Upper lobe of left lung (tissue), 6 donors: ENCODE measurements around the gene PLA2G15. TPM values are rescaled to one million over a fixed set of nuclear protein-coding genes. Genes with fewer than 3 reads are reported as not detected.

Experiments
- ATAC-seq, 2 donors: fragments of 200-7000 bp; cut with Tn5 transposase; one replicate each; pipeline ENCODE4 v1.9.1; 2022; ENCODE audit warnings: mild to moderate bottlenecking in 2 of 2, moderate library complexity in 2 of 2; ENCODE audit not compliant: low FRiP score in 2 of 2
- DNase-seq, 2 donors: peaks; one replicate each; pipeline ENCODE4 v3.0.0-alpha.2; 2019 to 2020
- H3K27ac ChIP-seq, 4 donors: fragments of 200-600 bp; sonication (generic); one replicate each; pipeline ENCODE4 v1.5.1; 2016 to 2019
- H3K27me3 ChIP-seq, 4 donors: fragments of 200-600 bp; sonication (generic); one replicate each; pipeline ENCODE4 v1.5.1; 2017 to 2019
- H3K36me3 ChIP-seq, 4 donors: fragments of 200-600 bp; sonication (generic); one replicate each; pipeline ENCODE4 v1.5.1; 2016 to 2019
- H3K4me1 ChIP-seq, 4 donors: fragments of 200-600 bp; sonication (generic); one replicate each; pipeline ENCODE4 v1.5.1; 2018 to 2019
- H3K4me3 ChIP-seq, 4 donors: fragments of 200-600 bp; sonication (generic); one replicate each; pipeline ENCODE4 v1.5.1; 2017 to 2019; ENCODE audit warnings: mild to moderate bottlenecking in 2 of 4, moderate library complexity in 1 of 4
- H3K9me3 ChIP-seq, 4 donors: fragments of 200-600 bp; sonication (generic); one replicate each; pipeline ENCODE4 v1.5.1; 2018 to 2019
- CTCF ChIP-seq, 6 experiments: fragments of 450-650 bp in 4 of 6; fragments of 200-600 bp in 2 of 6; sonication (generic) in 2 of 6; IDR thresholded peaks; one replicate each; pipeline ENCODE4 v1.5.1; 2016 to 2019; ENCODE audit warnings: antibody characterized with exemption in 6 of 6
- EP300 ChIP-seq, 4 donors: sonication (generic); formaldehyde crosslinking; IDR thresholded peaks; one replicate each; pipeline ENCODE4 v1.5.1; 2017; ENCODE audit warnings: antibody characterized with exemption in 4 of 4, control low read depth in 2 of 4
- POLR2A ChIP-seq, 4 donors: fragments of 450-650 bp; IDR thresholded peaks; one replicate each; pipeline ENCODE4 v1.5.1; 2016 to 2017; ENCODE audit warnings: antibody characterized with exemption in 4 of 4, mild to moderate bottlenecking in 2 of 4
- POLR2AphosphoS5 ChIP-seq, 2 donors: sonication (generic); formaldehyde crosslinking; IDR thresholded peaks; one replicate each; pipeline ENCODE4 v1.5.1; 2017; ENCODE audit warnings: antibody characterized with exemption in 2 of 2
- WGBS, 2 donors: methylation state at CpG; one replicate each; pipeline ENCODE4 v1.1.5; 2017 to 2018; 5-methylcytosine and 5-hydroxymethylcytosine counted together
- total RNA-seq, 6 donors: library from RNA; depleted of rRNA in 4 of 6; stranded (reverse); fragments of >200 nt in 4 of 6; gene quantifications; one replicate each; pipeline versions ENCODE4 v1.1.0 to v1.2.1, GENCODE V29; 2016 to 2021
- donor health status: DM: no; HTN: no; CAD: no; lungs with moderate emphysema.
- donor health status: DM: no; HTN: yes; CAD: no; lungs with severe emphysema.

Gene PLA2G15
- total RNA-seq, 6 donors from 2014 or later: 25.6 to 84.8 (median 57.5) TPM

GRCh38 chr16:68257906-68258800 is 13.0 kb downstream of the PLA2G15 start:
- peak overlapping the region; percentile 37 to 61 (median 53) for H3K27ac ChIP-seq
- TF ChIP-seq EP300 (IDR thresholded peaks at IDR 0.05) (no peak), CTCF (IDR thresholded peaks at IDR 0.05) (no peak), POLR2AphosphoS5 (IDR thresholded peaks at IDR 0.05) (peak in 1 of 2 donors; percentile 18), POLR2A (IDR thresholded peaks at IDR 0.05) (no peak)
- H3K4me3 ChIP-seq: no peak overlapping the region
- peak in 1 of 2 donors; percentile 47 for DNase-seq
- no peaks in the 10 kb centered on the region for H3K9me3 ChIP-seq
- peaks cover 5 to 71% (median 44%) of the 10 kb centered on the region in 4 donors for H3K36me3 ChIP-seq
- H3K27me3 ChIP-seq: no peaks in the 10 kb centered on the region
- ATAC-seq: peak in 1 of 2 donors; percentile 20
- WGBS, 2 donors: 65 to 76% methylated on average over 12 to 13 of the region's 13 CpGs
- peaks cover 0 to 12% (median 6%) of the 10 kb centered on the region in 4 donors for H3K4me1 ChIP-seq

- peaks cover 5 to 22% (median 14%) of the 10 kb centered on the region in 4 donors for H3K4me1 ChIP-seq
- TF ChIP-seq POLR2AphosphoS5 (IDR thresholded peaks at IDR 0.05) (no peak), EP300 (IDR thresholded peaks at IDR 0.05) (no peak), POLR2A (IDR thresholded peaks at IDR 0.05) (no peak)
- H3K36me3 ChIP-seq: peaks cover 5 to 60% (median 40%) of the 10 kb centered on the region in 4 donors
- ATAC-seq (no peak), DNase-seq (peak in 1 of 2 donors; percentile 51)
- H3K27ac ChIP-seq: no peak overlapping the region
- no peaks in the 10 kb centered on the region for H3K9me3 ChIP-seq
- no peak overlapping the region for H3K4me3 ChIP-seq
- H3K27me3 ChIP-seq: no peaks in the 10 kb centered on the region
- WGBS, 2 donors: 93% methylated on average over 7 to 27 of the region's 27 CpGs
Observed at GRCh38 chr16:68259007-68259825, 14.0 kb downstream of the PLA2G15 start.

GRCh38 chr16:68263559-68264127 is 18.5 kb downstream of the PLA2G15 start:
- TF ChIP-seq POLR2AphosphoS5 (IDR thresholded peaks at IDR 0.05): no peak
- no peak for TF ChIP-seq EP300 (IDR thresholded peaks at IDR 0.05)
- TF ChIP-seq CTCF (IDR thresholded peaks at IDR 0.05): no peak
- TF ChIP-seq POLR2A (IDR thresholded peaks at IDR 0.05): no peak
- DNase-seq (no peak), ATAC-seq (no peak)
- Histone ChIP-seq H3K4me1 (peaks cover 17 to 35% (median 22%) of the 10 kb centered on the region in 4 donors), H3K36me3 (peaks cover 0 to 24% (median 18%) of the 10 kb centered on the region in 4 donors), H3K4me3 (peak overlapping the region; percentile 40 to 94 (median 90)), H3K9me3 (no peaks in the 10 kb centered on the region), H3K27ac (peak overlapping the region; percentile 97 to 99 (median 98)), H3K27me3 (no peaks in the 10 kb centered on the region)
- WGBS, 2 donors: 46 to 59% methylated on average over 7 to 10 of the region's 11 CpGs

GRCh38 chr16:68264128-68265077 is 19.2 kb downstream of the PLA2G15 start, which contains the start of gene SLC7A6:
TSS of gene SLC7A6 (plus strand) at chr16:68264526. CDS start at chr16:68274727, 10,201 bp downstream.
- TF ChIP-seq POLR2AphosphoS5 (IDR thresholded peaks at IDR 0.05) (peak; percentile 18 to 52), CTCF (IDR thresholded peaks at IDR 0.05) (peak; percentile 61 to 95 (median 88)), POLR2A (IDR thresholded peaks at IDR 0.05) (peak in 3 of 4 donors; percentile 70 to 81 (median 76)), EP300 (IDR thresholded peaks at IDR 0.05) (no peak)
- 0 to 1% methylated on average over 44 to 67 of the region's 123 CpGs for WGBS, 2 donors

More at GRCh38 chr16:68264128-68265077, 19.2 kb downstream of the PLA2G15 start, which contains the start of gene SLC7A6:
- H3K9me3 ChIP-seq: no peaks in the 10 kb centered on the region
- H3K36me3 ChIP-seq: peaks cover 0 to 17% (median 12%) of the 10 kb centered on the region in 4 donors
- peaks cover 17 to 35% (median 22%) of the 10 kb centered on the region in 4 donors for H3K4me1 ChIP-seq
- ATAC-seq (peak; percentile 71 to 92), DNase-seq (peak; percentile 86 to 97)
- peak within 1 kb of the TSS; percentile 89 to 94 (median 91) for H3K4me3 ChIP-seq
- H3K27ac ChIP-seq: peak within 1 kb of the TSS; percentile 97 to 99 (median 98)
- H3K27me3 ChIP-seq: no peaks in the 10 kb centered on the region
